Measurements from ENCODE around the gene TRPM3. TPM values are rescaled to one million over a fixed set of nuclear protein-coding genes. Genes with fewer than 3 reads are reported as not detected.

Gene TRPM3
- total RNA-seq, 1 experiment from 2014 or later: 5.4 TPM

DNA sequence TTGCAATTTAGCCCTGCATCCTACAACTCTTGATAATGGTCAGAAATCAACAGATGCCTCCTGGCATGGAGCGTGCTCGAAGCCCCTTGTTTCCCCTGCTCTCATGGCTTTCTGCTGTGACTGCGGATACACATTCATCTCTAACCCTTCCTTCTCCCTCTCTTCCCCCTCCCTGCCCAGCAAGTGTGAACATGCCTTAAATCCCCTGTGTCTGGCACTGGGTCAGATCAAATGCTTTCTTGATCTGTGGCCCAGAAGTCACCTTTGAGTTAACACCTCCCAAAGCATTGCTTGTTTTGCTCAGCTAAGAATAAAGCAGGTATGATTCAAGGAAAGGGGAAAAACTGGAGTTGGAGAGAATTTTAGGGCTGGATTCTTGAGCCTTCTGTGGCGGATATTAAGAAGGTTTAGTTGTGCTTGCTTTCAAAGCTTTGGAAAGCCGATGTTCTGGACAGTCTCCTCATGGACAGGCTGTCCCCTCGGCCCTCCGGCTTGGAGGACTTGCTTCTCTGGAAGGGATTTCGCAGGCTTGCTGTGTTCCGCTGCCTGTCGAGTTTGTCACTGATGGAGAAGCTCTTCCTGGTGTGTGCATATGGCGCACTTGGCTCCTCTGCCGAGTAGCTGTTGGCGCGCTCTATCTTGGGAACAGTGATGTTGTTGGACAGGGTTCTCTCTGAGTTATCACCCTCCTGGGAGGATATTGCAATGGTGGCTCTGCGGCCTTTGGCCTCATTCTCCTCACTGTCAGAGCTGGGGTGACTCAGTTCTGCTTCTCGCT lies 585.7 kb downstream of the TRPM3 start:
- POLR2A ChIA-PET: no interaction called here
- Mint-ChIP-seq H3K4me1 (peaks cover 32% of the 10 kb centered on the region), H3K9me3 (peaks cover 4% of the 10 kb centered on the region; the same call in 1 of the 2 replicates), H3K36me3 (no peaks in the 10 kb centered on the region), H3K4me3 (no peak overlapping the region), H3K27me3 (ENCODE audit: low read depth) (no peaks in the 10 kb centered on the region), H3K27ac (no peak overlapping the region)
- TF ChIP-seq, protein P1, sequence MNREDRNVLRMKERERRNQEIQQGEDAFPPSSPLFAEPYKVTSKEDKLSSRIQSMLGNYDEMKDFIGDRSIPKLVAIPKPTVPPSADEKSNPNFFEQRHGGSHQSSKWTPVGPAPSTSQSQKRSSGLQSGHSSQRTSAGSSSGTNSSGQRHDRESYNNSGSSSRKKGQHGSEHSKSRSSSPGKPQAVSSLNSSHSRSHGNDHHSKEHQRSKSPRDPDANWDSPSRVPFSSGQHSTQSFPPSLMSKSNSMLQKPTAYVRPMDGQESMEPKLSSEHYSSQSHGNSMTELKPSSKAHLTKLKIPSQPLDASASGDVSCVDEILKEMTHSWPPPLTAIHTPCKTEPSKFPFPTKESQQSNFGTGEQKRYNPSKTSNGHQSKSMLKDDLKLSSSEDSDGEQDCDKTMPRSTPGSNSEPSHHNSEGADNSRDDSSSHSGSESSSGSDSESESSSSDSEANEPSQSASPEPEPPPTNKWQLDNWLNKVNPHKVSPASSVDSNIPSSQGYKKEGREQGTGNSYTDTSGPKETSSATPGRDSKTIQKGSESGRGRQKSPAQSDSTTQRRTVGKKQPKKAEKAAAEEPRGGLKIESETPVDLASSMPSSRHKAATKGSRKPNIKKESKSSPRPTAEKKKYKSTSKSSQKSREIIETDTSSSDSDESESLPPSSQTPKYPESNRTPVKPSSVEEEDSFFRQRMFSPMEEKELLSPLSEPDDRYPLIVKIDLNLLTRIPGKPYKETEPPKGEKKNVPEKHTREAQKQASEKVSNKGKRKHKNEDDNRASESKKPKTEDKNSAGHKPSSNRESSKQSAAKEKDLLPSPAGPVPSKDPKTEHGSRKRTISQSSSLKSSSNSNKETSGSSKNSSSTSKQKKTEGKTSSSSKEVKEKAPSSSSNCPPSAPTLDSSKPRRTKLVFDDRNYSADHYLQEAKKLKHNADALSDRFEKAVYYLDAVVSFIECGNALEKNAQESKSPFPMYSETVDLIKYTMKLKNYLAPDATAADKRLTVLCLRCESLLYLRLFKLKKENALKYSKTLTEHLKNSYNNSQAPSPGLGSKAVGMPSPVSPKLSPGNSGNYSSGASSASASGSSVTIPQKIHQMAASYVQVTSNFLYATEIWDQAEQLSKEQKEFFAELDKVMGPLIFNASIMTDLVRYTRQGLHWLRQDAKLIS (CRISPR knock-in tag; IDR thresholded peaks at IDR 0.05; ENCODE audit: borderline replicate concordance): no peak
- no peak for TF ChIP-seq ESRRA (CRISPR knock-in tag; IDR thresholded peaks at IDR 0.05; ENCODE audit: borderline replicate concordance)
- TF ChIP-seq, protein P2, sequence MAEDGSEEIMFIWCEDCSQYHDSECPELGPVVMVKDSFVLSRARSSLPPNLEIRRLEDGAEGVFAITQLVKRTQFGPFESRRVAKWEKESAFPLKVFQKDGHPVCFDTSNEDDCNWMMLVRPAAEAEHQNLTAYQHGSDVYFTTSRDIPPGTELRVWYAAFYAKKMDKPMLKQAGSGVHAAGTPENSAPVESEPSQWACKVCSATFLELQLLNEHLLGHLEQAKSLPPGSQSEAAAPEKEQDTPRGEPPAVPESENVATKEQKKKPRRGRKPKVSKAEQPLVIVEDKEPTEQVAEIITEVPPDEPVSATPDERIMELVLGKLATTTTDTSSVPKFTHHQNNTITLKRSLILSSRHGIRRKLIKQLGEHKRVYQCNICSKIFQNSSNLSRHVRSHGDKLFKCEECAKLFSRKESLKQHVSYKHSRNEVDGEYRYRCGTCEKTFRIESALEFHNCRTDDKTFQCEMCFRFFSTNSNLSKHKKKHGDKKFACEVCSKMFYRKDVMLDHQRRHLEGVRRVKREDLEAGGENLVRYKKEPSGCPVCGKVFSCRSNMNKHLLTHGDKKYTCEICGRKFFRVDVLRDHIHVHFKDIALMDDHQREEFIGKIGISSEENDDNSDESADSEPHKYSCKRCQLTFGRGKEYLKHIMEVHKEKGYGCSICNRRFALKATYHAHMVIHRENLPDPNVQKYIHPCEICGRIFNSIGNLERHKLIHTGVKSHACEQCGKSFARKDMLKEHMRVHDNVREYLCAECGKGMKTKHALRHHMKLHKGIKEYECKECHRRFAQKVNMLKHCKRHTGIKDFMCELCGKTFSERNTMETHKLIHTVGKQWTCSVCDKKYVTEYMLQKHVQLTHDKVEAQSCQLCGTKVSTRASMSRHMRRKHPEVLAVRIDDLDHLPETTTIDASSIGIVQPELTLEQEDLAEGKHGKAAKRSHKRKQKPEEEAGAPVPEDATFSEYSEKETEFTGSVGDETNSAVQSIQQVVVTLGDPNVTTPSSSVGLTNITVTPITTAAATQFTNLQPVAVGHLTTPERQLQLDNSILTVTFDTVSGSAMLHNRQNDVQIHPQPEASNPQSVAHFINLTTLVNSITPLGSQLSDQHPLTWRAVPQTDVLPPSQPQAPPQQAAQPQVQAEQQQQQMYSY (CRISPR knock-in tag; IDR thresholded peaks at IDR 0.05): no peak
- TF ChIP-seq, protein P3, sequence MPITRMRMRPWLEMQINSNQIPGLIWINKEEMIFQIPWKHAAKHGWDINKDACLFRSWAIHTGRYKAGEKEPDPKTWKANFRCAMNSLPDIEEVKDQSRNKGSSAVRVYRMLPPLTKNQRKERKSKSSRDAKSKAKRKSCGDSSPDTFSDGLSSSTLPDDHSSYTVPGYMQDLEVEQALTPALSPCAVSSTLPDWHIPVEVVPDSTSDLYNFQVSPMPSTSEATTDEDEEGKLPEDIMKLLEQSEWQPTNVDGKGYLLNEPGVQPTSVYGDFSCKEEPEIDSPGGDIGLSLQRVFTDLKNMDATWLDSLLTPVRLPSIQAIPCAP (CRISPR knock-in tag; IDR thresholded peaks at IDR 0.05): no peak
- TF ChIP-seq, protein P4, sequence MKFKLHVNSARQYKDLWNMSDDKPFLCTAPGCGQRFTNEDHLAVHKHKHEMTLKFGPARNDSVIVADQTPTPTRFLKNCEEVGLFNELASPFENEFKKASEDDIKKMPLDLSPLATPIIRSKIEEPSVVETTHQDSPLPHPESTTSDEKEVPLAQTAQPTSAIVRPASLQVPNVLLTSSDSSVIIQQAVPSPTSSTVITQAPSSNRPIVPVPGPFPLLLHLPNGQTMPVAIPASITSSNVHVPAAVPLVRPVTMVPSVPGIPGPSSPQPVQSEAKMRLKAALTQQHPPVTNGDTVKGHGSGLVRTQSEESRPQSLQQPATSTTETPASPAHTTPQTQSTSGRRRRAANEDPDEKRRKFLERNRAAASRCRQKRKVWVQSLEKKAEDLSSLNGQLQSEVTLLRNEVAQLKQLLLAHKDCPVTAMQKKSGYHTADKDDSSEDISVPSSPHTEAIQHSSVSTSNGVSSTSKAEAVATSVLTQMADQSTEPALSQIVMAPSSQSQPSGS (CRISPR knock-in tag; IDR thresholded peaks at IDR 0.05; ENCODE audit: borderline replicate concordance, low read depth): no peak
- TF ChIP-seq ZNF219 (CRISPR knock-in tag; IDR thresholded peaks at IDR 0.05; ENCODE audit: borderline replicate concordance): no peak
- no peak for TF ChIP-seq NFATC4 (CRISPR knock-in tag; IDR thresholded peaks at IDR 0.05)
- no peak for TF ChIP-seq GTF2I (CRISPR knock-in tag; conservative IDR thresholded peaks at IDR 0.05)
- TF ChIP-seq, protein P5, sequence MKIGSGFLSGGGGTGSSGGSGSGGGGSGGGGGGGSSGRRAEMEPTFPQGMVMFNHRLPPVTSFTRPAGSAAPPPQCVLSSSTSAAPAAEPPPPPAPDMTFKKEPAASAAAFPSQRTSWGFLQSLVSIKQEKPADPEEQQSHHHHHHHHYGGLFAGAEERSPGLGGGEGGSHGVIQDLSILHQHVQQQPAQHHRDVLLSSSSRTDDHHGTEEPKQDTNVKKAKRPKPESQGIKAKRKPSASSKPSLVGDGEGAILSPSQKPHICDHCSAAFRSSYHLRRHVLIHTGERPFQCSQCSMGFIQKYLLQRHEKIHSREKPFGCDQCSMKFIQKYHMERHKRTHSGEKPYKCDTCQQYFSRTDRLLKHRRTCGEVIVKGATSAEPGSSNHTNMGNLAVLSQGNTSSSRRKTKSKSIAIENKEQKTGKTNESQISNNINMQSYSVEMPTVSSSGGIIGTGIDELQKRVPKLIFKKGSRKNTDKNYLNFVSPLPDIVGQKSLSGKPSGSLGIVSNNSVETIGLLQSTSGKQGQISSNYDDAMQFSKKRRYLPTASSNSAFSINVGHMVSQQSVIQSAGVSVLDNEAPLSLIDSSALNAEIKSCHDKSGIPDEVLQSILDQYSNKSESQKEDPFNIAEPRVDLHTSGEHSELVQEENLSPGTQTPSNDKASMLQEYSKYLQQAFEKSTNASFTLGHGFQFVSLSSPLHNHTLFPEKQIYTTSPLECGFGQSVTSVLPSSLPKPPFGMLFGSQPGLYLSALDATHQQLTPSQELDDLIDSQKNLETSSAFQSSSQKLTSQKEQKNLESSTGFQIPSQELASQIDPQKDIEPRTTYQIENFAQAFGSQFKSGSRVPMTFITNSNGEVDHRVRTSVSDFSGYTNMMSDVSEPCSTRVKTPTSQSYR (CRISPR knock-in tag; IDR thresholded peaks at IDR 0.05): no peak
- no peak for DNase-seq (ENCODE audit: low spot score)
- ATAC-seq: no peak
- CTCF ChIA-PET: no interaction called here

DNA sequence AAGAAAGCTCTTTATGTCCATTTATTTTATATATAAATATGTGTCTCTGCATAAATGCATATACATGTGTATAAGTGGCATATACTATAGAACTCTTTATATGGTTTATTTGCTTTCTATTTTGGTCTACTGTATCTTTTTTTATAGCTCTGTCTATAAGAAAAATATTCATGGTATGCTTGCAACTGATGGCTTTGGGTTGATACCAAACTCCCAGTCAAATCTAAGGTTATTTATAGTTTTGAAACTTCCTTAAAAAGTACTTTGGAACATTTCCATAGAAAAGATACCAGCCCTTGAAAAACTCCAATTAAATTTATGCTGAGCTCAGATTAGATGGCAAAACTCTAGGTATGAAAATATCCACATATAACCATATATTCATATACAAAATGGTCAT lies 587.0 kb downstream of the TRPM3 start:
- H3K27me3 Mint-ChIP-seq (ENCODE audit: low read depth): no peaks in the 10 kb centered on the region
- ChIA-PET POLR2A (no interaction called here), CTCF (no interaction called here)
- peaks cover 32% of the 10 kb centered on the region for H3K4me1 Mint-ChIP-seq
- H3K4me3 Mint-ChIP-seq: no peak overlapping the region
- H3K27ac Mint-ChIP-seq: no peak overlapping the region
- no peaks in the 10 kb centered on the region for H3K36me3 Mint-ChIP-seq
- DNase-seq (ENCODE audit: low spot score): no peak
- H3K9me3 Mint-ChIP-seq: peaks cover 4% of the 10 kb centered on the region; the same call in 1 of the 2 replicates
- no peak for ATAC-seq
- TF ChIP-seq ZNF317 (CRISPR knock-in tag; IDR thresholded peaks at IDR 0.05; ENCODE audit: borderline replicate concordance, low read depth) (no peak), HMGA2 (CRISPR knock-in tag; IDR thresholded peaks at IDR 0.05) (no peak), IRF2 (CRISPR knock-in tag; IDR thresholded peaks at IDR 0.05; ENCODE audit: borderline replicate concordance, low read depth) (no peak), NFATC4 (CRISPR knock-in tag; IDR thresholded peaks at IDR 0.05) (no peak), TCF7 (CRISPR knock-in tag; IDR thresholded peaks at IDR 0.05; ENCODE audit: low read depth) (no peak)
- TF ChIP-seq, protein P6, sequence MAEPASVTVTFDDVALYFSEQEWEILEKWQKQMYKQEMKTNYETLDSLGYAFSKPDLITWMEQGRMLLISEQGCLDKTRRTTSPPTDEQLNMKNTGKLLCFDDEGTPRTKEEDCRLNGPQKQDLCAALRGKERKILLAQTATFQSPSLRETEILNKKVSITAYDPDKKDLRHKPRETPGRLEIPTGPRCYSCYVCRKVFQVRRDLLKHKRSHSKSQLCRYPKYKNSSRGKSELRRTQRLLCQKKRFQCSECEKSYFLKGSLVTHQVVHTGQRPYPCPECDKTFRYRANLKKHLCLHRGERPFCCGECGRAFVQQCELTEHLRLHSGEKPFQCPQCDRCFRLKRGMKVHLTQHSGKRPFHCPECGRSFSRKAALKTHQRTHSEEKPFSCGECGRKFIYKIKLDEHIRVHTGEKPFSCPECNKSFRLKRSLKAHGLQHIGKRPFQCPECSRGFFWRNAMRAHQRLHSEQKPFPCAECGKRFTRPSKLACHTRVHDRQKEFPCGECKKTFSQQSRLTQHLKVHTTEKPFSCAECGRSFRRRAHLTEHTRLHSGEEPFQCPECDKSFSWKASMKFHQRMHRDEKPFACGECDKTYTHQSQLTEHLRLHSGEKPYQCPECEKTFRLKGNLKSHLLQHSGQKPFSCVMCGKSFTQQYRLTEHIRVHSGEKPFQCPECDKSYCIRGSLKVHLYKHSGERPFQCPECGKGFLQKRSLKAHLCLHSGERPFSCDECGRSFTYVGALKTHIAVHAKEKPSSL (CRISPR knock-in tag; conservative IDR thresholded peaks at IDR 0.05): no peak
- TF ChIP-seq, protein P3 (CRISPR knock-in tag; IDR thresholded peaks at IDR 0.05): no peak

Measured in WTC11 (cell line).